GM11168 (cell line): ENCODE data around the gene LRRTM4.
"Not testable (repeated sequence)": the region's sequence is repeated elsewhere in the genome, so short reads cannot be mapped to it uniquely, and the experiment has no call there.

Experiments
- in situ Hi-C: fragments of 300-500 bp; cut with MboI; formaldehyde crosslinking; loops from one replicate; pipeline ENCODE4 v1.12.0; 2022; ENCODE audit warnings: low sequenced_read_pairs; ENCODE audit not compliant: unreplicated experiment

Gene LRRTM4

GRCh38 chr2:76809136-76809535 lies 713.0 kb downstream of the LRRTM4 start:
- in situ Hi-C loops, result no loop called here

- in situ Hi-C loops, result no loop called here
These were observed 713.4 kb downstream of the LRRTM4 start for GRCh38 chr2:76808732-76809131.

DNA sequence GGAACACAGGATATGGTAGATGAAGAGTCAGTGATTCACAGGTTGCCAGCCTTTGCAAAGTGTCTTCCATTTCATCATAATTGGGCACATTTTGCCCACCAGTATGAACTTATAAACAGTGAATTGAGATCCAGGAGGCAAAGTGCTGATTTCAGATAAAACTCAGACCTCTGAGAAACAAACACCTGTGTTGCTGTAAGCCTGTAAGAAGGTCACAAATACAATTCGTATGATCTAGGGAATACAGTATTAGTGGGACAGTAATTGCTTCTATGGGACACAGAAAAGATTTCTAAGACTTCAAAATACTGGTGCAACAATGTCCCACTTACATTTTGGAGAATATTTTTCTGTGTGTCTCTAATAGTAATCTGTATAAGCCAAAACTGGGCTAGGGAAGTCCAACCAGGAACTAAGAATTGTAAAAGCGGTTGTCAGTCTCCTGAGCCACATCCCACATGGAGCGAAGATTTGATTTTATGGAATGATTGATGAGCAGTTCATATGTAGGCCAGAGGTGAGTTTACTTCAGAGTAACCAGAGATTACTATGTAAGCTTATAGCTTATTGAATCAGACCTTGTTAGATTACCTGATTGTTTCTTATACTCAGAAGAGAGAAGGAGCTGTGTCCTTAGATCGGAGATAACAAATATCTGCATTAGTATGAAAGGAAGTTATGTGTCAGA lies 728.4 kb downstream of the LRRTM4 start:
- in situ Hi-C loops, result no loop called here

- in situ Hi-C loops, result not testable (repeated sequence)
These were observed 740.9 kb downstream of the LRRTM4 start for GRCh38 chr2:76781313-76781712.

- in situ Hi-C loops, result no loop called here
These were observed 758.9 kb downstream of the LRRTM4 start for GRCh38 chr2:76763276-76763675.

DNA sequence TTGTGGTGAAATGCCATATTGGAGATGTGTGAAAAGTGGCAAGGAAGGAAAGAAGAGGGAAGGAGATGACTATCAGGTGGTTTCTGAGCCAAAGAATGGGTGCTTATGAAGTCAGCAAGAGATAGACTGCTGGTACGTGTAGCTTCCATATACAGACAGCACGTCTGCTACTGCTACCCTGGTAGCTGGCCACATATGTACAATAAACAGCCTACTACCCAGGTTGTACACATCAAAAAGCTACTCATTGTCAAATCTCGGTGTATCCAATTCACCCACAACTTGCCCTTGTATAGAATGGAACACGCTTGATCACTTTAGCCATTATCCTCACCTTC lies 761.8 kb downstream of the LRRTM4 start:
- in situ Hi-C loops, result no loop called here

GRCh38 chr2:76759634-76760366 lies 762.4 kb downstream of the LRRTM4 start:
- in situ Hi-C loops, result no loop called here

DNA sequence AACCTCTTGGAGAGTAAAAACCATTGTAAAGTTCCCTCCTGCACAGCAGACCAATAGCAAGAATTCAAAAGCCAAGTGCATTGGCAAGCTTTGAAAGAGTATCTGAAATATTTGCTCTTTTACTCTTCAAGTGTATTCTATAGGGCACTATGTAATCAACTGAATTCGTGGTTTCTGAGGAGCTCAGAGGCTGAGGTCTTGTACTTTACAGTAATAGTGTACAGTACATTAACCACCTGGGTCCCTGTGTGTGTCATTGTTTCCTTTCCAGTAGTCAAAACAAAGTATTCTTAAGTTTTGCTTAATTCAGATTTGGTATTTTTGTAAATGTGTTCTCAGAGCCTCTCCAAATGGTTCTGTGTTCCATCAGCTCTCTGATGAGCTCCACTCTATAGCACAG lies 769.7 kb downstream of the LRRTM4 start:
- in situ Hi-C loops, result no loop called here

DNA sequence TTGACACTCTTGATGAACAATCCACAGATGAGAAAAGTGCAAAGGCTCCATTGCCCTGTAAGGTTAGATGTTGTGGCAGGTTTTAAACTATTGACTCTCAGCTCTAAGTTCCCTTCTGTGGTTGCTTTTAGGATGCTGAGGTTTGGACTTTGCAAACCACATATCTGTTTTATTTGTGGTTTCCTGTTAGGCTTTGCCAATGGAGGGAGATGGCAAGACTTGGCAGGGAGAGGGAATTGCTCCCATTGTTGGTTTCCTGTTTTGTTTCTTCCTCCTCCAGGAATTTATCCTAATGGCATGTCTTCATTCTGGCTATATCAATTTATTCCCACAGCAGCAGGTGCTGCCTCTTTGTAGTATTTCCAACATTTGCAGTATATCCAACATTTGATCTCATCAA lies 772.3 kb downstream of the LRRTM4 start:
- in situ Hi-C loops, result no loop called here

GRCh38 chr2:76748581-76749296 lies 773.4 kb downstream of the LRRTM4 start:
- in situ Hi-C loops, result no loop called here

DNA sequence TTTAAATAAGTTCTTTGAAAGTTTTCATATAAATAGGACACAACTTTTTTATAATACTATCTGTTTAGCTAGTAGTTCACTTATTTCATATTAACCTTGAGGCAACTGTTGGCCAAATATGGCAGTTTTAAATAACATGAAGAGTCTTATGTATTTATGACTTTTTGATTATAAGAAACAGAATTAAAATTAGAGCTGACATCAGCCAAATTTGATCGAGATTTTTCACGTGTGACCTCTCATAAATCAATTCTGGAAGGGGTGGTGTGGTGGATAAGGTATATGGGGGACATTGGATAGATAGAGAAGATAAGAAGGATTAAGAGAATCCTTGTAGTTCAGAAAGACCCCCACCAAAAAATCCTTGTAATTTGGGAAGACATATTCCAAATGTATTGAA lies 776.6 kb downstream of the LRRTM4 start:
- in situ Hi-C loops, result no loop called here

GRCh38 chr2:76737607-76738006 lies 784.6 kb downstream of the LRRTM4 start:
- in situ Hi-C loops, result no loop called here

GRCh38 chr2:76733736-76734135 lies 788.4 kb downstream of the LRRTM4 start:
- in situ Hi-C loops, result no loop called here

DNA sequence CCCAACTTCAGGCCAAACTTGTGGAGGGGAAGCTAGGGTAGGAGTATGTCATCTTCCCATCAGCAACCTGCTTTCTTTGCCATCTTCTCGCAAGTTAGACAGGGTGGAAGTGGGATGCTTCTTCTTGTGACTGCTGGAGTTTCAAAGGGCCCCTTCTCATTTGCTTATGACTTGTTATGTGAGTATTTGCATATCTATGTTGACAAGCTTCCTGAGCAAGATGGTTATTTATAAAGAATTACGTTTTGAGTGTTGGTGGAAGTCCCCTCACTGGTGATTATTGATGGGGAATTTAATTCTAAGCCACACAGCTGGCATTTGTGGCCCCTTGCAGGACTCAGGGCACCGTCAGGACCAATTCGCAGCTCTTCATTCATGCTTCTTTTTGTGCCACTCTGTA lies 791.0 kb downstream of the LRRTM4 start:
- in situ Hi-C loops, result no loop called here

DNA sequence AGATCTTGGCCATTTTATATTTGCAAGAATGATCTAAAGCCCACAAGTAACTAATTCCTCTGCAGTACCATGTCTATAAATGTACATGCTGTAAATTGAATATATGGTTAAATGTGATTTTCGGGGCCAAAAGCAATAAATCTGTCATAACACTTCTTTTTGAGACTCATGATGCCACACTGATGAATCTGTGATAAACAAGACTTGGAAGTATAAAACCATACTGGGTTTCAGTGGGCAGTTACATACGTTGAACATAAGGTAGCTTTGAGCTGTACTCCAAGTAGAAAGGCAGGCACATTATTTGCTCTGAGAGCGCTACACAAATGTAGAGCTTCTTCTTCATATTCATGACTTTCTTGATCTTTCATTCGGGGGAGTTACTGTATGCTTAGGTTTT lies 792.2 kb downstream of the LRRTM4 start:
- in situ Hi-C loops, result no loop called here

DNA sequence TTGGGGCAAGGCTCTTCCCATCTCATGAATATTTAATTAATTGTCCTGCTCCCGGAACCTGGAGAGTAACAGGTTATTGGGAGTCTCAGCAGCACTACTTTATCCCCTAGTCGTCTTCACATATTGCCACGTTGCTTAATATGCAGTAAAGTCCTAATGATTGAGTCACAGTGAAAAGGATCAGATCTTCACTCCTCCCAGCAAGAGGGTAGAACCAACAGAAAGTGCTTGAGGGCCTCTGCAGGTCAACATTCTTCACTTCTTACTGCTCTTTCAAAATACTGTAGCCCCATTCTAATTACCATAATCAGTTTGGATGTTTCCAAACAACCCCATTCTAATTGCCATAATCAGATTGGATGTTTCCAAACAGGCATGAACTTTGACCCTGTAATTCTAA lies 801.0 kb downstream of the LRRTM4 start:
- in situ Hi-C loops, result no loop called here

GRCh38 chr2:76713312-76713711 lies 808.9 kb downstream of the LRRTM4 start:
- in situ Hi-C loops, result no loop called here

DNA sequence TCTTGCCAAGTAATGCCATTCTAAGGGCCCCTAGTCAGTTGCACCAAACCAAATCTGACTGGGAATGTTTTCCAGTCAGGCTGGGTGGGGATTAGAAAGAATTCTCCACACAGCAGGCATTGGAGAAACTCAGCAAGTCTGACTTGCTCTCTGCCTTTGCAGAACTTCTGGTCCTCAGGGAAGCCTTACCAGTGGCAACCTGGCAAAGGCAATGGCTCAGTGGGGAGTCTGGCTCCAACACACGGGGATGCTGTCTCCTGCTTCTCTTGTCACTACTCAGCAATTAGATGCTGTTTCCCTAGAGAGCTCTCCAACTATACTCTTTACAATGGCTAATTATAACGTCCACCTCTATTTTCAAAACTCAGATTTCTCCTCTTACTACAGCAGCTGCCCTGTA lies 810.7 kb downstream of the LRRTM4 start:
- in situ Hi-C loops, result no loop called here

DNA sequence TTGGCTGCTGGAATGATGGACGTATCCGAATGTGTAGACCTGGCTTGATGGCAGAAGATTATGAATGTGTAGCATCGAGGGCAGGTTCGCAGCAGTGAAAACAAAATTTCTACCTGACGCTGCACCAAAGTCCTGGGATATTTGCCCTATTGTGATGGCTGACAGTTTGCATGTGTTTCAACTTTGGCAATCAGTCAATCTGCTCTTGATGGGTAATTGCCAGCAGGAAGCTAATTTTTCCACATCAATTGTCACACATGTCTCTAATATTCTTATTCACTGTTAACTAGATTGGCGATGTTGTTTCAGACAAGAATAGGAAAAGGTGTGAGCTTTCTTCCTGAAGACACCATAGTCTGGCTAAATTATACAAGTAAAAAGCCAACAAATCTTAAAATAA lies 821.3 kb downstream of the LRRTM4 start:
- in situ Hi-C loops, result no loop called here

DNA sequence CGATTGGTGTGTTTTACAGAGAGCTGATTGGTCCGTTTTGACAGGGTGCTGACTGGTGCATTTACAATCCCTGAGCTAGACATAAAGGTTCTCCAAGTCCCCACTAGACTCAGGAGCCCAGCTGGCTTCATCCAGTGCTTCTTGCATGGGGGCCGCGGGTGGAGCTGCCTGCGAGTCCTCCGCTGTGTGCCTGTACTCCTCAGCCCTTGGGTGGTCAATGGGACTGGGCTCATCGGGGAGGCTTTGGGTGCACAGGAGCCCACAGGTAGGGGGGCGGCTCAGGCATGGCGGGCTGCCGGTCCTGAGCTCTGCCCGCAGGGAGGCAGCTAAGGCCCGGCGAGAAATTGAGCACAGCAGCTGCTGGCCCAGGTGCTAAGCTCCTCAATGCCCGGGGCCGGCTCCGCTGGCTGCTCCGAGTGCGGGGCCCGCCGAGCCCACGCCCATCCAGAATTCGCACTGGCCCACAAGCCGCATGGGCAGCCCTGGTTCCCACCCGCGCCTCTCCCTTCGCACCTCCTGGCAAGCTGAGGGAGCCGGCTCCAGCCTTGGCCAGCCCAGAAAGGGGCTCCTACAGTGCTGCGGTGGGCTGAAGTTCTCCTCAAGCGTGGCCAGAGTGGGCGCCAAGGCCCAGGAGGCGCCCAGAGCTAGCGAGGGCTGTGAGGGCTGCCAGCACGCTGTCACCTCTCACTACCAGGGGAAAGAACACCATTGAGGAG lies 824.0 kb downstream of the LRRTM4 start:
- in situ Hi-C loops, result not testable (repeated sequence)
